A673 (cell line): Measurements from ENCODE around the gene MRPL57. TPM values are rescaled to one million over a fixed set of nuclear protein-coding genes. Genes with fewer than 3 reads are reported as not detected.

Experiments used
- BruUV-seq: library from RNA; stranded (reverse); fragments of 400-500 nt; replicated peaks from 2 replicates; lab custom pipeline; 2021; lab: Mats Ljungman, UMichigan
- CTCF ChIA-PET: fragments of 300-600 bp; sonication (Branson Sonifier 250); formaldehyde crosslinking; loops from one replicate; lab custom pipeline; 2022; ENCODE audit warnings: antibody characterized with exemption; lab: Charles Lee
- POLR2A ChIA-PET: fragments of 300-600 bp; sonication (Branson Sonifier 250); formaldehyde crosslinking; loops from one replicate; lab custom pipeline; 2022; ENCODE audit warnings: antibody characterized with exemption; ENCODE audit not compliant: low non-redundant PET; lab: Charles Lee
- DNase-seq: peaks from one replicate; pipeline ENCODE4 v3.0.0-alpha.2; 2015; ENCODE audit warnings: low spot score
- H3K27ac ChIP-seq: fragments of 200-600 bp; sonication (generic); 2 replicates; pipeline ENCODE4 v1.5.1; 2016; ENCODE audit warnings: mixed run types, low read depth, mild to moderate bottlenecking, mixed read lengths, antibody characterized with exemption, low read length; ENCODE audit not compliant: poor library complexity, severe bottlenecking
- H3K27me3 ChIP-seq: fragments of 200-600 bp; sonication (generic); replicated peaks from 2 replicates; pipeline ENCODE4 v1.6.1; 2017; ENCODE audit warnings: mixed run types, low read depth, mild to moderate bottlenecking, mixed read lengths, antibody characterized with exemption, low read length; ENCODE audit not compliant: insufficient read depth, poor library complexity
- H3K36me3 ChIP-seq: fragments of 200-600 bp; sonication (generic); 2 replicates; pipeline ENCODE4 v1.6.1; 2016; ENCODE audit warnings: mixed run types, mild to moderate bottlenecking, mixed read lengths, antibody characterized with exemption, low read length; ENCODE audit not compliant: insufficient read depth, poor library complexity, severe bottlenecking
- H3K4me1 ChIP-seq: fragments of 200-600 bp; sonication (generic); 2 replicates; pipeline ENCODE4 v1.6.1; 2017; ENCODE audit warnings: mixed run types, mild to moderate bottlenecking, mixed read lengths, antibody characterized with exemption, low read length; ENCODE audit not compliant: insufficient read depth, poor library complexity, severe bottlenecking
- H3K4me3 ChIP-seq: fragments of 200-600 bp; sonication (generic); 2 replicates; pipeline ENCODE4 v1.5.1; 2016; ENCODE audit warnings: low read depth, mixed run types, mild to moderate bottlenecking, mixed read lengths, low read length; ENCODE audit not compliant: poor library complexity, severe bottlenecking
- H3K9me3 ChIP-seq: fragments of 200-600 bp; sonication (generic); 2 replicates; pipeline ENCODE4 v1.6.1; 2016; ENCODE audit warnings: mixed run types, low read depth, mild to moderate bottlenecking, mixed read lengths, antibody characterized with exemption, low read length; ENCODE audit not compliant: poor library complexity, severe bottlenecking
- EZH2 ChIP-seq: fragments of 200-600 bp; sonication (generic); IDR thresholded peaks from 2 replicates; pipeline ENCODE4 v1.6.1; 2017; ENCODE audit warnings: borderline replicate concordance, low read depth, mild to moderate bottlenecking, mixed read lengths, antibody characterized with exemption, low read length; ENCODE audit not compliant: poor library complexity, severe bottlenecking
- intact Hi-C: fragments of 100-400 bp; cut with micrococcal nuclease; formaldehyde crosslinking; loops from one replicate; pipeline ENCODE4 v1.10.0; 2022; ENCODE audit not compliant: unreplicated experiment
- total RNA-seq: library from RNA; stranded (reverse); gene quantifications from 2 replicates; pipeline ENCODE4 v1.2.3, GENCODE V29; 2021
- TF ChIP-seq, protein P1 (sequence below): fragments of 300-800, 200-600 bp; sonication (generic); conservative IDR thresholded peaks from 2 replicates; pipeline ENCODE4 v1.5.1; 2017; ENCODE audit warnings: low read depth, mild to moderate bottlenecking, antibody characterized with exemption, low read length, moderate library complexity, mixed read lengths

MRPL57 gene
- total RNA-seq, 1 experiment from 2014 or later: 53.3 TPM

DNA sequence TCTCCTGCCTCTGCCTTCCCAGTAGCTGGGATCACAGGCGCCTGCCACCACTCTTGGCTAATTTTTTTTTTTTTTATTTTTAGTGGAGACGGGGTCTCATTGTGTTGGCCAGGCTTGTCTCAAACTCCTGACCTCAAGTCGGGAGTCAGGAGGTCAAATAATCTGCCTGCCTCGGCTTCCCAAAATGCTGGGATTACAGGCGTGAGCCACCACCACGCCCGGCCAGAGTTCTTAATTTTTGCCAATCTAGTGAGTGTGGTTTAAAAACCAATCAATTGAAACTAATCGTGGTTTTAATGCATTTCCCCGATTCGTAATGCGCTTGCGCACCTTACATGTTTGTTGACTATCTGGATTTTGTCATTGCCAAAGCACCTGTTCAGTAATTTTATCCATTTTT lies 37.1 kb upstream of the MRPL57 start:
- no peak for DNase-seq
- intact Hi-C loops: loop anchor here (10.0 kb wide), 2 partner anchors 75 to 645 kb away; partner anchors contain the start of gene LATS2
- H3K36me3 ChIP-seq: peaks cover 20% of the 10 kb centered on the region
- H3K9me3 ChIP-seq: no peaks in the 10 kb centered on the region
- peak overlapping the region; percentile 90 for H3K4me3 ChIP-seq
- H3K27ac ChIP-seq: peak overlapping the region; percentile 96
- ChIA-PET CTCF (interaction anchor here (0.6 to 0.7 kb wide), 2 partner anchors 41 to 416 kb away, joined by 4 to 6 read pairs; no protein-coding TSS in a partner anchor), POLR2A (interaction anchor here (0.6 kb wide), 1 partner anchor 205 kb away, joined by 8 read pairs; no protein-coding TSS in a partner anchor)
- H3K27me3 ChIP-seq: no peaks in the 10 kb centered on the region
- TF ChIP-seq, protein P1, sequence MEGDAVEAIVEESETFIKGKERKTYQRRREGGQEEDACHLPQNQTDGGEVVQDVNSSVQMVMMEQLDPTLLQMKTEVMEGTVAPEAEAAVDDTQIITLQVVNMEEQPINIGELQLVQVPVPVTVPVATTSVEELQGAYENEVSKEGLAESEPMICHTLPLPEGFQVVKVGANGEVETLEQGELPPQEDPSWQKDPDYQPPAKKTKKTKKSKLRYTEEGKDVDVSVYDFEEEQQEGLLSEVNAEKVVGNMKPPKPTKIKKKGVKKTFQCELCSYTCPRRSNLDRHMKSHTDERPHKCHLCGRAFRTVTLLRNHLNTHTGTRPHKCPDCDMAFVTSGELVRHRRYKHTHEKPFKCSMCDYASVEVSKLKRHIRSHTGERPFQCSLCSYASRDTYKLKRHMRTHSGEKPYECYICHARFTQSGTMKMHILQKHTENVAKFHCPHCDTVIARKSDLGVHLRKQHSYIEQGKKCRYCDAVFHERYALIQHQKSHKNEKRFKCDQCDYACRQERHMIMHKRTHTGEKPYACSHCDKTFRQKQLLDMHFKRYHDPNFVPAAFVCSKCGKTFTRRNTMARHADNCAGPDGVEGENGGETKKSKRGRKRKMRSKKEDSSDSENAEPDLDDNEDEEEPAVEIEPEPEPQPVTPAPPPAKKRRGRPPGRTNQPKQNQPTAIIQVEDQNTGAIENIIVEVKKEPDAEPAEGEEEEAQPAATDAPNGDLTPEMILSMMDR: no peak
- TF ChIP-seq EZH2: no peak
- H3K4me1 ChIP-seq: peaks cover 6% of the 10 kb centered on the region
- no TSS peak for BruUV-seq

DNA sequence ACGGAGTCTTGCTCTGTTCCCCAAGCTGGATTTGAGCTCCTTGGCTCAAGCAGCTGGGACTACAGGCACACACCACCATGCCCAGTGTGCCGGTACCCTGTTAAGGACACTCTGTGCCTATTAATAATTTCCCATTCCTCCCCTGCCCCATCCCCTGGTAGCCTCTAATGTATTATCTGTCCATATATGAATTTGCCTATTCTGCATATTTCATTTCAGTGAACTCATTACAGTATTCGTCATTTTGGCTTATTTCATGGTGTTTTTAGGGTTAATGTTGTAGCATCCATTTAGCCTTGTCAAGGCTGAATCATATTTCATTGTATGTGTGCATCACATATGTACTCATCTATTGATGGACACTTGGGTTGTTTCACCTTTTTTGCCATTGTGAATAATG lies 33.7 kb upstream of the MRPL57 start:
- TF ChIP-seq, protein P1: no peak
- no peak for TF ChIP-seq EZH2
- ChIA-PET CTCF (no interaction called here), POLR2A (no interaction called here)
- BruUV-seq: no TSS peak
- Histone ChIP-seq H3K9me3 (no peaks in the 10 kb centered on the region), H3K4me3 (peak overlapping the region; percentile 16), H3K27ac (no peak overlapping the region), H3K27me3 (no peaks in the 10 kb centered on the region), H3K4me1 (peaks cover 6% of the 10 kb centered on the region), H3K36me3 (peaks cover 50% of the 10 kb centered on the region)
- intact Hi-C loops: no loop called here
- no peak for DNase-seq

DNA sequence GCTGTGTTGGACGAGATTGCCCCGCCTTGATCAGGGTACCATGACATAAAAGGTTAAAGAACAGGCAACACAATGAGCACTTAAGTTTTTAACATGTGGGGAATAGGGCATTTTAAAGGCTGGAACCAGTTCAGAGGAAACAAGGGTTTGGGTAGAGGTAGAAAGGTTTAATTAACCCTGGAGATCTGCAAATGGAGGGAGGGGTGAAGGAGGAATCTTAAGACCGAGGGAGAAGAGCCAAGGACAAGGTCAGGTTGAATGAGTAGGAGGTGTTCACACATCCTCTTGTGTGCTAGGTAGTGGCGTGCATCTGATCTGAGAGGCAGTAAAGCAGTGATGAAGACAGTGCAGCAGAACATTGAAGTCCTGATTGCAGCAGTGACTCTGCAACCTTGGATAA lies 28.6 kb upstream of the MRPL57 start:
- BruUV-seq: no TSS peak
- H3K4me3 ChIP-seq: no peak overlapping the region
- no peaks in the 10 kb centered on the region for H3K9me3 ChIP-seq
- no peaks in the 10 kb centered on the region for H3K27me3 ChIP-seq
- peaks cover 50% of the 10 kb centered on the region for H3K36me3 ChIP-seq
- CTCF ChIA-PET: interaction anchor here (0.6 kb wide), 1 partner anchor 206 kb away, joined by 9 read pairs; no protein-coding TSS in a partner anchor
- TF ChIP-seq, protein P1: no peak
- TF ChIP-seq EZH2: no peak
- intact Hi-C loops: no loop called here
- no peak for DNase-seq
- peaks cover 19% of the 10 kb centered on the region for H3K4me1 ChIP-seq
- POLR2A ChIA-PET: interaction anchor here (0.6 kb wide), 1 partner anchor 204 kb away, joined by 3 read pairs; no protein-coding TSS in a partner anchor
- H3K27ac ChIP-seq: no peak overlapping the region
